Astrocyte (in vitro differentiated cells and primary cell): ENCODE results near the gene EXOSC1. TPM values are rescaled to one million over a fixed set of nuclear protein-coding genes. Genes with fewer than 3 reads are reported as not detected.
"Not testable (repeated sequence)": the region's sequence is repeated elsewhere in the genome, so short reads cannot be mapped to it uniquely, and the experiment has no call there.

Experiments used
- DNase-seq: peaks from one replicate; pipeline ENCODE4 v3.0.0-alpha.2; 2010; ENCODE audit warnings: low read depth
- FAIRE-seq: peaks from 2 replicates; lab custom pipeline; 2011; peaks lifted over from hg19 to GRCh38; lab: Jason Lieb, UNC
- H2AFZ ChIP-seq: 2 replicates; pipeline ENCODE4 v1.6.0; 2012; ENCODE audit warnings: low read depth, low read length, inconsistent platforms
- H3K27ac ChIP-seq: 2 replicates; pipeline ENCODE4 v1.5.1; 2011; ENCODE audit warnings: low read depth, low read length, inconsistent platforms
- H3K27me3 ChIP-seq: 2 replicates; pipeline ENCODE4 v1.6.0; 2011; ENCODE audit warnings: low read length, inconsistent platforms; ENCODE audit not compliant: insufficient read depth
- H3K36me3 ChIP-seq: 2 replicates; pipeline ENCODE4 v1.5.1; 2011; ENCODE audit warnings: low read length, inconsistent platforms; ENCODE audit not compliant: insufficient read depth
- H3K4me1 ChIP-seq: 2 replicates; pipeline ENCODE4 v1.5.1; 2011; ENCODE audit warnings: low read length, inconsistent platforms; ENCODE audit not compliant: insufficient read depth
- H3K4me2 ChIP-seq: 2 replicates; pipeline ENCODE4 v1.6.0; 2012; ENCODE audit warnings: low read length, inconsistent platforms
- H3K4me3 ChIP-seq: 2 replicates; pipeline ENCODE4 v1.5.1; 2011; ENCODE audit warnings: low read depth, mild to moderate bottlenecking, low read length, inconsistent platforms; ENCODE audit not compliant: insufficient read depth
- H3K79me2 ChIP-seq: 2 replicates; pipeline ENCODE4 v1.6.0; 2012; ENCODE audit warnings: mild to moderate bottlenecking, low read length, inconsistent platforms; ENCODE audit not compliant: insufficient read depth
- H3K9ac ChIP-seq: 2 replicates; pipeline ENCODE4 v1.6.0; 2012; ENCODE audit warnings: mild to moderate bottlenecking, low read length, inconsistent platforms
- H3K9me3 ChIP-seq: 2 replicates; pipeline ENCODE4 v1.5.1; 2012; ENCODE audit warnings: low read depth, mild to moderate bottlenecking, low read length, inconsistent platforms; ENCODE audit not compliant: insufficient read depth
- H4K20me1 ChIP-seq: 2 replicates; pipeline ENCODE4 v1.6.0; 2012; ENCODE audit warnings: low read length, inconsistent platforms; ENCODE audit not compliant: insufficient read depth
- H3K27ac Mint-ChIP-seq: one replicate; pipeline ENCODE4 v1.8.0; 2021; ENCODE audit warnings: mild to moderate bottlenecking, mixed read lengths; ENCODE audit not compliant: unreplicated experiment
- H3K27me3 Mint-ChIP-seq: one replicate; pipeline ENCODE4 v1.8.0; 2021; ENCODE audit warnings: low read depth, mixed read lengths; ENCODE audit not compliant: unreplicated experiment
- H3K36me3 Mint-ChIP-seq: one replicate; pipeline ENCODE4 v1.8.0; 2021; ENCODE audit warnings: low read depth, mixed read lengths; ENCODE audit not compliant: unreplicated experiment
- H3K4me1 Mint-ChIP-seq: one replicate; pipeline ENCODE4 v1.8.0; 2021; ENCODE audit warnings: low read depth, mixed read lengths; ENCODE audit not compliant: unreplicated experiment
- H3K4me3 Mint-ChIP-seq: one replicate; pipeline ENCODE4 v1.8.0; 2021; ENCODE audit warnings: mild to moderate bottlenecking, moderate library complexity, mixed read lengths; ENCODE audit not compliant: unreplicated experiment
- H3K9me3 Mint-ChIP-seq: one replicate; pipeline ENCODE4 v1.8.0; 2021; ENCODE audit warnings: mild to moderate bottlenecking, mixed read lengths; ENCODE audit not compliant: unreplicated experiment
- EZH2 ChIP-seq: IDR thresholded peaks from 2 replicates; pipeline ENCODE4 v1.6.1; 2012; ENCODE audit warnings: mild to moderate bottlenecking, low read length, inconsistent platforms; ENCODE audit not compliant: insufficient read depth
- total RNA-seq: library from RNA; stranded (reverse); gene quantifications from 2 replicates; pipeline ENCODE4 v1.2.1, GENCODE V29; 2021
- TF ChIP-seq, protein P1 (sequence below): IDR thresholded peaks from 2 replicates; pipeline ENCODE4 v1.5.1; 2011; ENCODE audit warnings: low read depth, mild to moderate bottlenecking, inconsistent platforms, low read length, moderate library complexity; ENCODE audit not compliant: insufficient read depth

EXOSC1 gene
- total RNA-seq, 1 donor from 2014 or later = 37.9 TPM

DNA sequence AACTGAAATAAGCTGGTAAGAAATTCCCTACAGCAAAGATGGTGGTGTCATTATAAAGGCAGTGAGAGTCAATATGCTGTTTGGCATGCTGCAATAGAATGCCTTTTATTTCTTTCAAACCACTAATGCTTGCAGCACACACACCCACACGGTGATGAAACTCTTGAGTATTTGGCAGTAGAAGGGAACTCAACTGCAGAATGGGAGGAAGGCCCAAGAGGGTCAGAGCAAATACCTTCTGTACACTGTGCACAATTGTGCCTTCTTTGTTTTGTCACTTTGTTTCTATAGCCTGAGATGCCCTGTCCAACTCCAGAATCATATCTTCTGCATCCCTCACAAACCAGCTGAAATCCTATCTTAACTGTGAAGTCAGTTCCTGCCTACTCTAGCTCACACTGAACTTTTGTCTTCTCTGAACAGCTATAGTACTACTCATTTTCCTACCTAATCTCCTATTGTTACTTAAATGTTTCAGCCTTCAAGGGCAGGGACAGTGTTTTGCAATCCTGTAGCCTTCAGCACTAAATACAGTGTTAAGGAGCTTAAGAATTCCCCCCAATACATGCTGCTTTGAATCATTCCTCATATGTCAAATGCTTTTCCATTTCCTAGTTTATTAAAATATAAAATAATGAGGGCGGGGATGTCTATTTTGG is 30.3 kb upstream of the EXOSC1 start:
- H3K4me1 ChIP-seq = peaks cover 9% of the 10 kb centered on the region
- Mint-ChIP-seq H3K36me3 (peaks cover 36% of the 10 kb centered on the region), H3K4me1 (peaks cover 8% of the 10 kb centered on the region), H3K27ac (peak overlapping the region; percentile 59), H3K27me3 (no peaks in the 10 kb centered on the region), H3K4me3 (no peak overlapping the region), H3K9me3 (peaks cover 2% of the 10 kb centered on the region)
- H3K79me2 ChIP-seq = peaks cover 14% of the 10 kb centered on the region
- H3K4me3 ChIP-seq = no peak overlapping the region
- H3K27me3 ChIP-seq = no peaks in the 10 kb centered on the region
- TF ChIP-seq EZH2 = no peak
- TF ChIP-seq, protein P1, sequence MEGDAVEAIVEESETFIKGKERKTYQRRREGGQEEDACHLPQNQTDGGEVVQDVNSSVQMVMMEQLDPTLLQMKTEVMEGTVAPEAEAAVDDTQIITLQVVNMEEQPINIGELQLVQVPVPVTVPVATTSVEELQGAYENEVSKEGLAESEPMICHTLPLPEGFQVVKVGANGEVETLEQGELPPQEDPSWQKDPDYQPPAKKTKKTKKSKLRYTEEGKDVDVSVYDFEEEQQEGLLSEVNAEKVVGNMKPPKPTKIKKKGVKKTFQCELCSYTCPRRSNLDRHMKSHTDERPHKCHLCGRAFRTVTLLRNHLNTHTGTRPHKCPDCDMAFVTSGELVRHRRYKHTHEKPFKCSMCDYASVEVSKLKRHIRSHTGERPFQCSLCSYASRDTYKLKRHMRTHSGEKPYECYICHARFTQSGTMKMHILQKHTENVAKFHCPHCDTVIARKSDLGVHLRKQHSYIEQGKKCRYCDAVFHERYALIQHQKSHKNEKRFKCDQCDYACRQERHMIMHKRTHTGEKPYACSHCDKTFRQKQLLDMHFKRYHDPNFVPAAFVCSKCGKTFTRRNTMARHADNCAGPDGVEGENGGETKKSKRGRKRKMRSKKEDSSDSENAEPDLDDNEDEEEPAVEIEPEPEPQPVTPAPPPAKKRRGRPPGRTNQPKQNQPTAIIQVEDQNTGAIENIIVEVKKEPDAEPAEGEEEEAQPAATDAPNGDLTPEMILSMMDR = no peak
- H3K36me3 ChIP-seq = peaks cover 57% of the 10 kb centered on the region
- H3K4me2 ChIP-seq = no peak overlapping the region
- H3K9ac ChIP-seq = no peak overlapping the region
- H3K27ac ChIP-seq = no peak overlapping the region
- DNase-seq (peak; percentile 86), FAIRE-seq (no peak)
- peaks cover 33% of the 10 kb centered on the region for H4K20me1 ChIP-seq
- H3K9me3 ChIP-seq = no peaks in the 10 kb centered on the region
- no peak overlapping the region for H2AFZ ChIP-seq

DNA sequence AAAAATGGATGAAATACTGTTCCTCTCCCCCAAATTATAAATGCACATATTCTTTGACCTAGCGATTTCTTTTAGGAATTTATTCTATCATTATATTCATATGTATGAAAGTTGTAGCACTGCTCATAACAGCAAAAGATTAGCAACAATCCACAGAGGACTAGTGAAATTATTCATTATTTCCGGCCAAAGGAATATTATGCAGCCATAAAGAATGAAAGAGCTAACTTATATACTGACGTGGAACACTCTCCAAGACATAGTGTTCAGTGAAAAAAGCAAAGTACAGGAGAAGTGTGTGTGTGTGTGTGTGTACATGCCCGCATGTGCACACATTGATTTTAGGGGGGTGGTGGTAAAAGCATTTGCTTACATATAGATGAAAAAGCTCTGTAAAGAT is 29.1 kb upstream of the EXOSC1 start:
- peaks cover 37% of the 10 kb centered on the region for H3K36me3 Mint-ChIP-seq
- H3K4me3 ChIP-seq = no peak overlapping the region
- DNase-seq (no peak), FAIRE-seq (no peak)
- H3K4me3 Mint-ChIP-seq = no peak overlapping the region
- peaks cover 22% of the 10 kb centered on the region for H4K20me1 ChIP-seq
- H3K27ac ChIP-seq = no peak overlapping the region
- TF ChIP-seq, protein P1 = no peak
- TF ChIP-seq EZH2 = no peak
- no peak overlapping the region for H3K9ac ChIP-seq
- no peaks in the 10 kb centered on the region for H3K9me3 Mint-ChIP-seq
- no peaks in the 10 kb centered on the region for H3K27me3 ChIP-seq
- no peak overlapping the region for H2AFZ ChIP-seq
- H3K27ac Mint-ChIP-seq = peak overlapping the region; percentile 35
- no peak overlapping the region for H3K4me2 ChIP-seq
- peaks cover 8% of the 10 kb centered on the region for H3K4me1 Mint-ChIP-seq
- H3K4me1 ChIP-seq = peaks cover 5% of the 10 kb centered on the region
- no peaks in the 10 kb centered on the region for H3K27me3 Mint-ChIP-seq
- no peaks in the 10 kb centered on the region for H3K9me3 ChIP-seq
- H3K79me2 ChIP-seq = peaks cover 6% of the 10 kb centered on the region
- H3K36me3 ChIP-seq = peaks cover 56% of the 10 kb centered on the region

DNA sequence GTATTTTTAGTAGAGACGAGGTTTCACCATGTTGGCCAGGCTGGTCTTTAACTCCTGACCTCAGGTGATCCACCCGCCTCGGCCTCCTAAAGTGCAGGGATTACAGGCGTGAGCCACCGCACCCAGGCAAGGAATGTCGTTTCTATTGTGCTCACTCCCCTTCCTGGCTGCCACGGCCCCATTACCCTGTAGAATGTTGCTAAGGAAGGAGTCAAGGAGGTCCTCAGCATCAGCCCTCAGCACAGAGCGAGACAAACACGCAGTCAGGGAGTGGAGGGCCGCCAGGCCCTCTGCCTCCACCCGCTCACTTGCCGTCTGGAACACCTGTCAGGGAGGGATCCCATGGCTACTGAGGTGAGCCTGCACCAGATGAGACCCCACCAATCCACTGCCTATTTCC is 23.0 kb upstream of the EXOSC1 start:
- H3K36me3 Mint-ChIP-seq = peaks cover 24% of the 10 kb centered on the region
- not testable (repeated sequence) for FAIRE-seq, H3K27ac Mint-ChIP-seq

More for the DNA sequence above, 23.0 kb upstream of the EXOSC1 start:
- not testable (repeated sequence) for H3K9ac ChIP-seq, H3K79me2 ChIP-seq, H3K4me2 ChIP-seq, H4K20me1 ChIP-seq, H3K4me1 Mint-ChIP-seq, H2AFZ ChIP-seq, H3K27me3 Mint-ChIP-seq, H3K27me3 ChIP-seq, H3K4me3 Mint-ChIP-seq, H3K9me3 ChIP-seq, H3K9me3 Mint-ChIP-seq, DNase-seq, H3K27ac ChIP-seq, H3K4me1 ChIP-seq, H3K4me3 ChIP-seq
- H3K36me3 ChIP-seq = peaks cover 64% of the 10 kb centered on the region
